GM21786 (cell line): ENCODE measurements around the gene RHBDD1.
A peak's percentile ranks its signal among the peaks of the same experiment; 100 is the strongest.

ENCODE experiments used
- ATAC-seq: cut with Tn5 transposase; IDR thresholded peaks from one replicate; pipeline ENCODE4 v1.9.1; 2021; ENCODE audit not compliant: unreplicated experiment

RHBDD1 gene

DNA sequence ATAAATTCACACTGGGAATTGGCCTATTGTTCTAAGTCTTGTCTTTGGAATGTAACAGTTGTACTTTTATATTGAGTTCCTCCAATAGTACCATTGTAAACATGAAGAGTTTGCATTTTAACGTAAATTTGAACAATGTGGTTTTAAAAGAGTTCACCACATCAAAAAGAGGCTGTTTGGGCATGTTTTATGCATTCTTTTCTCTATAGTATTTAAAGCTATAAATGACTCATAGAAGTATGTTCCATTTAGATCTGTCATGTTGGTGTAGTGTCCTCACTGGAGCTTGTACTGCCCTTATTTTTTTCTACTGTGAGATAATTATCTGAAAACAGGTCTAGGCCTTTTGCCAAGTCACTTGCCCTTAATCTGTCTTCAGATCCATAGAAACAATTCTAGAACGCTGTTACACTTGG lies 141.9 kb downstream of the RHBDD1 start:
- ATAC-seq: no peak

DNA sequence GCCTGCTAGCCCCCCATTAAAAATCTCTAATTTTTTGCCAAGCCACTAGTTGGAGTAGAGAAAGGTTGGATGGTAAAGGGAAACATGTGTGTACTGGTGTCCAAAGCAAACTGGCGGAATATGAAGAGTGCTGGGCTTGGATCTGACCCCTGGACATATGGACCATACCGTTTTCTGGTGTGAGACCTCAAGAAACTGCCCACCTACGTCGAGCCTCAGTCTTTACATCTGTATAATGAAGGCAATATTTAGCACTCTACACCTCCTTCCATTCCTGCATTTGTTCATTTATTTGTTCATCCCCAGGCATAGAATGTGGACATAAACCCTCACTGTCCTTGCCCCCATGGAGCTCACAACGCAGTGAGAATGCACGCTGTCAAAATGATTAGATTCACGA lies 142.4 kb downstream of the RHBDD1 start:
- no peak for ATAC-seq

DNA sequence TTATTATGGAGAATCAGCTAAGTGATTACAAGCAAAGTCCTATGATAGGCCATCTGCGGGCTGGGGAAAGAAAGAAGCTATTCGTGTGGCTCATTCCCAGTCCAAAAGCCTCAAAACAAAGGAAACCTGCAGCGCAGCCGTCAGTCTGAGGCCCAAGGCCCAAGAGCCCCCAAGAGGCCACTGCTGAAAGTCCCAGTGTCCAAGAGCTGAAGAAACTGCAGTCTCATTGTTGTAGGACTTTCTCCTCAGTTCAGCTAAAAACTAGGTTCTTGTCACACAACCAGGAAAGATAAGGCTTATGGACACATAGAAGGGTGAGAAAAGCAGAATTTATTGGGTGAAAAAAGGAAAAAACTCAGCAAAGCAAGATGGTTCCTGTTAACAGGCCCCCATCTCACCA lies 143.2 kb downstream of the RHBDD1 start:
- ATAC-seq: no peak

DNA sequence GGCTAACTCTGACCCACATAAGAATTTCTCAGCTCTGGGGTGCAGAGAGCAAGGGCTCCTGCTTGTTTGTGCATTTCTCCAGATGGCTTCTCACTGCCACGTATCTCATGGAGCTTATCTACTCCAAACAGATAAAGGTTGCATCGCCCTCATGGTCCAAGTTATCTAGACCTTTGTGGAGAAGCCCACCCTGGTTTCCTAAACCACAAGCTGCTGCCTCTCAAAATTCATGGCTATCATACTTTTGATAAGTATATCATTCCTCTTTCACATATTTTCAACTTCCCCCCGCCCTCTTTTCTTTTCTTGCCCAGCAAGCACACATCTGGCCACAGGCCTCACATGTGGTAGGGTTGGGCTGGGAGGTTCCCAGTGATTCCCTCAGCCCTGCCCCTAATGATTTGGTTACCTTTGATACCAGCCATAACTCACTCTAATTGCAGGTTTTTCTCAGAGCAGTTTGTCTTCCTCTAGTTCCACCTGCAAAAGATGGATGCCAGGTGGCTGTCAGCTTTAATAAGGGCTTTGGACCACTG lies 146.0 kb downstream of the RHBDD1 start:
- ATAC-seq: no peak

DNA sequence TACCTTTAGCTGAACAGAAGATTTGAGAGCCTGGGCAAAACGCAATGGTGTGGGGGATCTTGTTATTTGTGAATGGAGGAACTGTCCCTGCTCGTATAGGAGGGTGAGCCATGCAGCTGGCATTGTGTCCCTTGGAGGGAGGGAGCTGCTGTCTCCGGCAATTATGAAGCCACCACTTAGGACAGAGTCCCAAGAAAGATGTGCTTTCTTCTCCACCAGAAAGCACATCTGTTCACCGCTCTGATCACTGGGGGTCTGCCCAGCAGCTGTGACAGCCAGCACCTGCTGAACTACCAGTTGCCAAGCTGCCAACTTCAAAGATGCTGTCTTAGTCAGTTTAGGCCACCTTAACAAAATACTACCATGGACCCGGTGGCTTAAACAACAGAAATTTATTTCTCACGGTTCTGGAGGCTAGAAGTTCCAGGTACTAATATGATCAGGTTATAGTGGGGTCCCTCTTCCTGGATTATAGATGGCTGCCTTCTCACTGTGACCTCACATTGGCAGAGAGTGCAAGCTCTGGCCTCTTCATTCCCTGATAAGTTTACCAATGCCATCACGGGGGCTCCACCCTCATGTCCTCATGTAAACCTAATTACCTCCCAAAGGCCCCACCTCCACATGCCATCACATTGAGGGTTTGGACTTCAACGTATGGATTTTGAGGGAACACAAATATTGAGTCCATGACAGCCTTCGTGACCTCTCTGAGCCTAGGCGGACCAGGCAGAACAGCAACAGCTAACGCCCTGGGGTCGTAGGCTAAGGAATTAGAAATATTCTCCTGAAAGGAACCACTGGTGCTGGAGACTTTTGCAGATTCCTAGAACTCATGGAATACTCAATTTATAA lies 148.3 kb downstream of the RHBDD1 start:
- ATAC-seq: no peak

DNA sequence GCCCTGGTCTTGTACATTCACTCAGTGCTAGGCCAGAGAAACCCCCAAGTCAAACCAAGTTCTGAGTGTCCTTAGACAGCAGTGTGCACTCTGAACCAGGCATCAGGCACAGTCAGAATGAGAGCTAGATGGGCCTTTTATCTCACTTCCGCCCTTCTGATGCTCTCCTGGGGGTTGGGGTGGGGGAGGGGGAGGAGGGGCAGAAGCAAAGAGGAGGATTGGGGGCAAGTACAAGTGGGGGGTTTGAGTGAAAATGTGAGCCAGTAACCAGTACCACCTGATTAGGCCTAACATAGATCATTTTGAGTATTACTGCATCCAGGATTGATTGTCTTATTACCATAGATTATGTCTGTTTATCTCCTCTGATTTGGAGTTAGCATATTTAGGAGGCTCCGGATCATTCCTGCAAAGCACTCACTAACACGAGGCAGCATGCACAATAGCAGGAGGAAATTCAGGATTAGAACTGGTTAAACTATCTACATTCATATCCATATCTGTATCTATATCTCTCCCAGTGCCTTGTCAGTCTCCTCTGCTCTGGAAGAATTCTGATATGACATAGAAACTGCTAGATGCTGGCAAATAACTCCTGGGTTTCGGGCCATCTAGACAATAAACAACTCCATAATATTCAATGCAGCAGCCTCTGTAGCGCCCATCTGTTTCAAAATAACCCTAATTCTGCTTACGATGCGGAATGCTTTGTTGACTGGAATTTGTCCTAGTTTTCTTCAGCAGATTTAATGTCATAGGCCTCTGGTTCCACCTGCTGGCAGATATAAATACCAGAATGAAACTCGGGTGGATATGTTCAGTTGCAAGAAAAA lies 149.1 kb downstream of the RHBDD1 start:
- peak; percentile 98 for ATAC-seq

DNA sequence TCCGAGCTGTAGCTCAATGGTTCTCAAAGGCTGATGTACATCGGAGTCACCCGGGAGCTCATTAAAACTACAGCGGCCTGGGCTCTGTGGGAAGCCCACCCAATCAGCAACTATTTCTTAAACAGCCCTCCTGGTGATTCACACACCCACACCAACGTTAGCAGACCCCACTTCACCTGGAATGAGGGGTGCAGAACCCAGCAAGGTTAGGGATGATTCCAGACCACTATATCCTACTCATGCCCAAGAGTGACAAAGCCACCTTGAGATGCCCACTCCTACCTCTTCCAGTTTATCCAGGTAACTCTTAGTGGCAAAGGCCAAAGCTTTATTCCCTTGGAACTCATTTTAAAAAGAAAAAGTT lies 149.7 kb downstream of the RHBDD1 start:
- ATAC-seq: no peak

DNA sequence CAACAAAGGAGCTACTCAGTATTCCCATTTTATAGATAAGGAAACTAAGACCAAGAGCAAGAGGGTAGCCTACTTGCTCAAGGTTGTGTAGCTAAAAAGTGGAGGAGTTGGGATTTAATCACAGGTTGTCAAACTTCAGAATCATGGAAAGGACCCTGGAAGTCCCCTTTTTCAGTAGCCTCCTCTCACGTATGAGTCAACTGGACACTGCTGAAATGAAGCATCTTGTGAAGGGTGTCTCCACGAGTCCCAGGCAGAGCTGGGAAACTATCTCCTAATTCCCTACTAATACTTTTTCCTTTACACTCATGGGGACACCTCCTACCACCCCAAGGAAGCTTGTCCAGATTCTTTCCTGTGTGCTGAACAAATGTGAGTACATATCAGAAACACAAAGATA lies 155.8 kb downstream of the RHBDD1 start:
- no peak for ATAC-seq

DNA sequence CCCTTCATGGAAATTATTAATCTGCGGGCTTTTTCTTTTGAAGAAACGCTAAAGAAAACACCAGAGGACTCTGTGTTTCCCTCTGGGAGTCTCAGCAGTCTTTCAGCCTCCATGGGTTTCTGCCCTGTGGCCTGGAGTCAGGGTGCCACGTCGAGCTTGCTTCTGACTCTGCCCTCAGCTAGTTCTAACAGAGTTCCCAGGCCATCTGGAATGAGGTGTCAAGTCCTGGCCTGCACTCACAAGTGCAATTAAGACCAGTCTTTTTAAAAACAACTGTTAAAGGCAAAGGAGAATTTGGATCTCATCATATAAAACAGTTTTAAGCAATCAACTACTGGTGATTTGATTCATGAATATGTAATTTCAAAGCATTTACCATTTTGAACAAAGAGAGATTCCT lies 157.3 kb downstream of the RHBDD1 start:
- no peak for ATAC-seq

DNA sequence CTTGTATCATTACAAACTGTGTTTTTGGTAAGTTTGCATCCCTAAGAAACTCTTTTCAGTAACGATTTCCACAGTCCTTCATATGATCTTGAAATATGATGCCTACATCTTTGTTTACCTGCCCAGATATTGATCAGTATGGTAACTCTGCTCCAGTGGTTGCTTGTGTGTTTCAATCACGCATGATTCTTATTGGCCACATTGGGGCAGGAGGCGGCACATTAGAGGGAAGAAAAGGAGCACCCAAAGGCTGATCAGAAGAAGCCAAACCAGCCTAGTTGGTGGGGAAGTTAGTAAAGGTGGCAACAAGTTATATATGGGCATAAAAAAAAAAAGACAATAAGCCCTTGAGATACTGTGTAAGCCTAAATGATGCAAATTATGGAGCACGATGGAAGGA lies 158.9 kb downstream of the RHBDD1 start:
- ATAC-seq: no peak

DNA sequence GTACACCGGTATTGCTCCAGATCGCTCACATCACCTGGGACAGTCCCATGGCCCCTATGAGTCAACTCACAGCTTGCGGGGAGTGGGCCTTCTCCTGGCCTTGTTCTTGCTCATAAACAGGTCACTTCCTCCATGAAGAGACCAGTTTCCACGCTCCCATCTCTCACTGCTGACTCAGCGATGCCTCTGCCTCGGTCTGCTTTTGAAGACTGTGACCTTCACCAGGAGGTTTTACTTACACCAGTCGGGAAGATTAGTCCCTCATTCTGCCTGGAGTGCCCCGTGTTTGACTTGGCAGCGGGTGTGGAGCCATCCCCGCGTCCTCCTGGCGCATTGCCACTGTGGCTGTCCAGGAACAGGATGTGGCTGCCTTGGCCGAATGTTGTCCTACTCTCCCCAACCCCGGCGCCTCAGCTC lies 159.8 kb downstream of the RHBDD1 start:
- ATAC-seq: no peak

DNA sequence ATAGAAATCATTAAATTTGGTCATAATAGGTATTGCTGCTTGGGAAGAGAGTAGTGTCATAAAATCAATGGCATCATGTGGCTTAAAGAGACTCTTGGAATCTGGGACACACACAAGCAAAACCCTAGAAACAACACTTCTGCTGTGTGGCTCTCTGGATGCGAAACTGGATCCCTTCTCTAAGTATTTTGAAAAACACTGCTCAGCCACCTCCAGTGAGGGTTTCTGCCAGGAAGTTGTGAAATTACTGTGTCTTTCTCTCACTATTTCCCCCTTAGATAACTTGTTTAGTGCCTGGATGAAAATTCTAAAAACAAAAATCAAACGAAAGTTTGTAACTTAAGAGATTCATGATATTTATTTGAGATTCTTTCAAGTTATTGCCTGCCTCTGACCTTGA lies 163.8 kb downstream of the RHBDD1 start:
- ATAC-seq: no peak

DNA sequence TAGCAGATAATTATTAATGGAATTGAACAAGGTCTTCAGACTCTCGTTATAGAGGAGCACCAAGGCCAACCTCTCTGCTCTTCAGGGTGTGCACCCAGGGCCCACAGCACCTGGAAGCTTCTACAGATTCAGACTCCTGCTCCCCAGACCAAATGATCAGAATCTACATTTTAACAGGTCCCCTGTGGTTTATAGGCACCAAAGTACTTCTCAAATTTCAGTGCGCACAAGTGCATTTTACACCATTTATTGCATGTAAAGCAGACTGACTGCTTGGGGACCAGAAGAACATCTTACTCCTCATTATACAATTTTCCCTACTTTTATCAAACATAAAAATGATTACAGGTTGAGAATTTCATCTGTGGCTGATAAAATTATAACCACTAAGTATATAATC lies 164.3 kb downstream of the RHBDD1 start:
- ATAC-seq: no peak

DNA sequence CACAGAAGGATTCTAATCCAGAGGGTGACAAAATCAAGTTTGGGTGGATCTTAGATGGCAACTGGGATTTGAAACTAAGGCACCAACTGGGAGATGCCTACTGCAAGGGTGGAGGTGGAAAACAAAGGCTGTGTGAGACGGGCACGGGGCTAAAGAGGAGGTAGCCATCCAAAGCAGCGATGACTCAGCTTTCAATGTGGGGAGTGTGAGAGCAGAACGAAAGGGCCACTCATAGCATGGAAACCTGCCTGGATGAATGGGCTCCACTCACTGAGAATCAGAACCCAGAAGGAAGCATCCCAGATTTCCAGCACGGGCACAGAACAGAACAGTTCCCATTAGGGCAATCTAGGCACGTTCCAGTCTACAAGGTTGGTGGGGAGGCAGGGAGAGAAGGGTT lies 168.6 kb downstream of the RHBDD1 start:
- ATAC-seq: no peak

DNA sequence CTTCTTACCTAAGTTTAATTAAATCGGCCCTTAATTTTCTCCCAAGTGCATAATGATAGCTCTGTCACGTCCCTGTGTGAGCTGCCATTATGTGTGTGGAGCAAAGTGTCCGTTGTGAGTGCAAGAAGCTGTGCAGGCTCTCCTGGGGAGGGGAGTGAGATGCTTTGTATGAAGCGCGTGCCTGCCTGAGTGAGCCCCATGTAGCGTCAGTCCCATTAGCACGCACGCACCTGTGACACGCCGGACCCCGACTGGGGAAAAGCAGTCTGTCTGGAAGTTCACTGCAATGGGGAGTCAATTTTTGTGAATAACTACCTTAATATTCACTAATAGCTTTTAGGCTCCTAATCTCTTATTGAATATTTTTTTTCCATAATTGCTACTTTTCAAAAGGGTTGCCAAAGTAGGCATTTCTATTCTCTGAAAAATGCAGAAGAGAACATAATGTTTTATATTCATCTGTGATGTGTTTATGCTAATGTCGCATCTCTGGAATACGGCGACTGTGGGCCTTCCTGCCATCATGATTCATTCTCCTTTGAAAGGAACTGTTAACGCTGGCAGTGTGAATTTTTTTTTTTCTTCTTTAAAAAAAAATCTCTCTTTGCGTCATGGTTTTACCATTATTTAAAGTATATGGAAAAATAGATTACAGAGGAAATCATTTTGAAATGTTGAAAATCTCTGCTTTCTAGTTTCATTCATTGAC lies 170.5 kb downstream of the RHBDD1 start:
- no peak for ATAC-seq

DNA sequence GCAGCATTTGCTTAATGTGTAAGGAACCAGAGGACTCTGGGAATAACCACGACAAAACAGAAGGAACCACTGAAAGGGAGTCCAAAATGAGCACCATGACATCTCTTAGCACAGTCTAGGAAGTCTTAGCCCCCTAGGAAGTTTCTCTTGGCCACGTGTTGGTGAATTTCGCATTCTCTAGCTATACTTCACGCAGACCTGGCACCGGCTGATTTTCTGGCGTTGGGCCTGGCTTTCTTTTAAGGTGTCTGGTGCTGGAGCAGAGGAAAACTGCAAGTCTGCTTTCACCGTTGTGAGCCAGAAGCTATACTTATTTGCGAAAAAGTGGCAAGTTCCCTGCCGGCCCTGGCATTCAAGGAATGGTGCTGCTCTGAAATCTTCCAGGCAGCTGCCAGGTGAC lies 171.3 kb downstream of the RHBDD1 start:
- no peak for ATAC-seq

DNA sequence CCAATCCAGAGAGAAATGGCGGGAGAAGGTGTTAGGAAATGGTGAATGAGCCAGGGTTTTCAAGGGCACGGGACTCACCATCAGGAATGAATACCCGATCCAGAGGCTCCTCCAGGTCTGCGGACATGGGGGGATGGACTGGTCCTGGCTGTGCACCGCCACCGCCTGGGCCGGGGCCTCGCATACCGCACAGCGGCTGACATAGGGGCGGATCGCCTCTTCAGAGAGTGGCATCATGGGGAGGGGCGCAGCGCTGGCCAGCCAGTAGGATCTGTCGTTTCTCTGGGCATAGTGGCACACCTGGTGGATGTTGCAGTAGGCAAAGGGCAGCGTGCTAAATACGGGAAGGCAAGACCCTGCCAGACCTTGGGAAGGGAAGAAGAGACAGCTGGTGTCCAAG lies 172.1 kb downstream of the RHBDD1 start:
- ATAC-seq: no peak

DNA sequence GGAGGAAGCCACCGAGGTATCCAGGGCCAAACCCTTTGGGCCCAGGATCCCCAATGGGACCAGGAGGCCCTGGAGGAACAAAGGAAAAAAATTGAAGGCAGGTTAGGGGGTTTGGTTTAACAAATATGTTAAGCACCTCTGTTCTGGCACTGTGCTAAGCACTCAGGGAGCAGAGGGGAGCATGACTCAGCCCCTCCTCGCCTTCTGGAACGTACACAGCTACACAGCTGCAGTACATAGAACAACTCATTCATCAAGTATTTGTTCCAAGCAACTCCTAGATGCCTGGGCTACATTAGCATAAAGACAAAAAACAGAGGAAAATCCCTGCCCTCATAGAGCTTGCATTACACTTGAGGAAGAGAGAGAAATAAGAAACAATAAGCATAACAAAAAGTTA lies 174.6 kb downstream of the RHBDD1 start:
- ATAC-seq: no peak

DNA sequence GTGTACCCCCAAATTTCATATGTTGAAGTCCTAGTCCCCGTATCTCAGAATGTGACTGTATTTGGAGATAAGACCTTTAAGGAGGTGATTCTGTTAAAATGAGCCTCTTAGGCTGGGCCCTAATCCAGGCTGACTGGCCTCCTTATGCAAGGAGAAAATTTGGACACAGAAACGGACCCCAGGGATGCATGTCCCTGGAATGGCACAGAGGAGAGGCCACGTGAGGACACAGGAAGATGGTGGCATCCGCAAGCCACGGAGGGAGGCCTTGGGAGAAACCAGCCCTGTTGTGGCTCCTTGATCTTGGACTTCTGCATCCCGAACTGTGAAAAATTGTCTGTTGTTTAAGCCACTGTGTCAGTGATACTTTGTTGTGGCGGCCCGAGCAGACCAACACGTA lies 177.5 kb downstream of the RHBDD1 start:
- no peak for ATAC-seq

DNA sequence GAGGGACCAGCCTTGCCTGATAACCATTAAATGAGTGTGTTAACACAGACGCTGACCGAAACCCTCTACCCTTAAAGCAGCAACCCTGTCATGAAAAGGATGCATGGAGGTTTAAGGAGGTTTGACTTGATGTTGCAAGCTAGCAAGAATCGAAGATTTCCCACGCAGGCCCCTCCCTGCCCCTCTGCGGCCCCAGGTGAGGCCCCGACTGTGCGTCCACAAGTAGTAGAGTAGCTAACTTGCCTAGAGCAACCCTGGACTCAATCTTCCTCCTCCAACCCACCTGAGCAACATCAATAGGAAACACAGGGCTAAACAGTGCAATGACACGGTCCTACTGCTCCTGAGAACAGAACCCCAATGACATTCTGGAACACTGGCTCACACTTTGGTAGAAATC lies 178.0 kb downstream of the RHBDD1 start:
- ATAC-seq: no peak

DNA sequence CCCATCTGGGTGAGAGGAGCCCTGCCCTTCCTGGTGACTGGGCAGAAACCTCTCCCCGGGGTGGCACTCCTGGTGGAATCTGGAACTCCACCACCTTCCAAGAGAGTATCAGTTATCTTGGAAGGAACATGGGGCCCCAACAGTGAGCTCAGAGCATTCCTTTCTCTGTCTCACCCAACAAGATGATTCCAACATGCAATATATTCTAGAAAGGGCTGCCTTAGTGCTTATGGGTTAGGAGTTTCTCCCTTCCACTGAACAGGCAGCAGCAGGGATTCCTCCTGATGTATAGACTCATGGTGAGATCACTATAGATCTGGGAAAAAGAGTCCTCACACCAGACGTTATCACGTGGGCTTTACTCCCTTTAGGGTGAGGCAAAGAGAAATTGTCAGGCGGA lies 181.0 kb downstream of the RHBDD1 start:
- no peak for ATAC-seq
